GM23338 (cell line): ENCODE data around the gene PHF20. TPM values are rescaled to one million over a fixed set of nuclear protein-coding genes. Genes with fewer than 3 reads are reported as not detected.

ENCODE experiments used
- ATAC-seq: fragments of 200-7000 bp; cut with Tn5 transposase; 3 replicates; pipeline ENCODE4 v1.9.1; 2020
- DNase-seq: peaks from one replicate; pipeline ENCODE4 v3.0.0-alpha.2; 2015; ENCODE audit warnings: low spot score
- H2AFZ ChIP-seq: fragments of 200-600 bp; sonication (generic); 2 replicates; pipeline ENCODE4 v1.8.0; 2016; ENCODE audit warnings: antibody characterized with exemption, mild to moderate bottlenecking, moderate library complexity
- H3F3A ChIP-seq: fragments of 200-600 bp; sonication (generic); replicated peaks from 2 replicates; pipeline ENCODE4 v1.8.0; 2017; ENCODE audit warnings: antibody characterized with exemption, mixed run types, low read depth
- H3K27ac ChIP-seq: fragments of 200-600 bp; sonication (generic); 2 replicates; pipeline ENCODE4 v1.6.1; 2016; ENCODE audit warnings: low read depth
- H3K27me3 ChIP-seq: fragments of 200-600 bp; sonication (generic); 2 replicates; pipeline ENCODE4 v1.8.0; 2016; ENCODE audit warnings: mild to moderate bottlenecking, mixed run types, moderate library complexity; ENCODE audit not compliant: insufficient read depth
- H3K36me3 ChIP-seq: fragments of 200-600 bp; sonication (generic); 2 replicates; pipeline ENCODE4 v1.8.0; 2016; ENCODE audit warnings: mild to moderate bottlenecking; ENCODE audit not compliant: insufficient read depth
- H3K4me1 ChIP-seq: fragments of 200-600 bp; sonication (generic); 2 replicates; pipeline ENCODE4 v1.8.0; 2016; ENCODE audit warnings: mild to moderate bottlenecking, moderate library complexity; ENCODE audit not compliant: insufficient read depth
- H3K4me2 ChIP-seq: fragments of 200-600 bp; sonication (generic); 2 replicates; pipeline ENCODE4 v1.7.1; 2017; ENCODE audit warnings: mixed run types
- H3K4me3 ChIP-seq: fragments of 200-600 bp; sonication (generic); 2 replicates; pipeline ENCODE4 v1.6.1; 2016; ENCODE audit warnings: mixed run types
- H3K79me2 ChIP-seq: fragments of 200-600 bp; sonication (generic); replicated peaks from 2 replicates; pipeline ENCODE4 v1.8.0; 2017; ENCODE audit warnings: mild to moderate bottlenecking; ENCODE audit not compliant: insufficient read depth
- H3K9me2 ChIP-seq: fragments of 200-600 bp; sonication (generic); 2 replicates; pipeline ENCODE4 v1.8.0; 2017; ENCODE audit not compliant: insufficient read depth
- H4K20me1 ChIP-seq: fragments of 200-600 bp; sonication (generic); replicated peaks from 2 replicates; pipeline ENCODE4 v1.8.0; 2017; ENCODE audit warnings: mild to moderate bottlenecking; ENCODE audit not compliant: insufficient read depth
- H3K27ac Mint-ChIP-seq: 2 replicates; pipeline ENCODE4 v1.8.0; 2020; ENCODE audit warnings: inconsistent platforms, mild to moderate bottlenecking, moderate library complexity, mixed read lengths
- H3K27me3 Mint-ChIP-seq: 3 replicates; pipeline ENCODE4 v1.8.0; 2022; ENCODE audit warnings: low read depth, mild to moderate bottlenecking, moderate library complexity, mixed read lengths, inconsistent platforms; ENCODE audit not compliant: insufficient read depth, poor library complexity
- H3K36me3 Mint-ChIP-seq: 3 replicates; pipeline ENCODE4 v1.8.0; 2021; ENCODE audit warnings: low read depth, mild to moderate bottlenecking, inconsistent platforms, moderate library complexity, mixed read lengths
- H3K4me1 Mint-ChIP-seq: 3 replicates; pipeline ENCODE4 v1.8.0; 2020; ENCODE audit warnings: mild to moderate bottlenecking, inconsistent platforms, mixed read lengths
- H3K4me3 Mint-ChIP-seq: 3 replicates; pipeline ENCODE4 v1.8.0; 2021; ENCODE audit warnings: moderate library complexity, mild to moderate bottlenecking, inconsistent platforms, mixed read lengths
- H3K9me3 Mint-ChIP-seq: 3 replicates; pipeline ENCODE4 v1.8.0; 2020; ENCODE audit warnings: moderate library complexity, mild to moderate bottlenecking, inconsistent platforms, mixed read lengths
- CREB1 ChIP-seq: fragments of 250-450 bp; sonication (Bioruptor Pico); IDR thresholded peaks from 2 replicates; pipeline ENCODE4 v1.5.0; 2020; ENCODE audit warnings: low read depth, mild to moderate bottlenecking, moderate library complexity
- EZH2 ChIP-seq: fragments of 200-600 bp; sonication (generic); IDR thresholded peaks from one replicate; pipeline ENCODE4 v1.8.0; 2017; ENCODE audit warnings: antibody characterized with exemption, mild to moderate bottlenecking, low read depth; ENCODE audit not compliant: unreplicated experiment
- EZH2phosphoT487 ChIP-seq: fragments of 200-600 bp; sonication (generic); IDR thresholded peaks from one replicate; pipeline ENCODE4 v1.8.1; 2018; ENCODE audit warnings: antibody characterized with exemption; ENCODE audit not compliant: unreplicated experiment
- NANOG ChIP-seq: IDR thresholded peaks from 2 replicates; pipeline ENCODE4 v1.6.1; 2016; ENCODE audit warnings: antibody characterized with exemption, borderline replicate concordance
- POLR2AphosphoS5 ChIP-seq: IDR thresholded peaks from 2 replicates; pipeline ENCODE4 v1.6.1; 2016; ENCODE audit warnings: antibody characterized with exemption, low read depth
- STAT1 ChIP-seq: IDR thresholded peaks from one replicate; pipeline ENCODE4 v1.6.1; 2016; ENCODE audit warnings: antibody characterized with exemption; ENCODE audit not compliant: unreplicated experiment
- ZNF114 ChIP-seq: fragments of 250-450 bp; sonication (Bioruptor Pico); IDR thresholded peaks from 2 replicates; pipeline ENCODE4 v1.5.0; 2020; ENCODE audit warnings: mild to moderate bottlenecking, moderate library complexity
- ZNF331 ChIP-seq: fragments of 250-450 bp; sonication (Bioruptor Pico); IDR thresholded peaks from 2 replicates; pipeline ENCODE4 v1.5.0; 2020; ENCODE audit warnings: low read depth, mild to moderate bottlenecking, moderate library complexity
- polyA plus RNA-seq: library from polyadenylated mRNA; unstranded; fragments of >200 nt; fragmentation: Nextera tagmentation; extraction: Ambion mirVana; gene quantifications from 2 replicates; pipeline ENCODE4 v1.2.1, GENCODE V29; 2016
- total RNA-seq: library from RNA; depleted of rRNA; stranded (reverse); fragments of >200 nt; shearing (Covaris generic); gene quantifications from 2 replicates; pipeline ENCODE4 v1.2.3, GENCODE V29; 2014
- TF ChIP-seq, protein P1 (sequence below): IDR thresholded peaks from one replicate; pipeline ENCODE4 v1.6.1; 2018; ENCODE audit warnings: antibody characterized with exemption; ENCODE audit not compliant: unreplicated experiment
- TF ChIP-seq, protein P2 (sequence below): fragments of 250-450 bp; sonication (Bioruptor Pico); IDR thresholded peaks from 2 replicates; pipeline ENCODE4 v1.5.0; 2020; ENCODE audit warnings: mild to moderate bottlenecking, moderate library complexity
- TF ChIP-seq, protein P3 (sequence below): IDR thresholded peaks from 2 replicates; pipeline ENCODE4 v1.6.1; 2016; ENCODE audit warnings: antibody characterized with exemption
- TF ChIP-seq, protein P4 (sequence below), 2 experiments: fragments of 200-600 bp in 1 of 2; sonication (generic) in 1 of 2; conservative IDR thresholded peaks; 2 replicates each; pipeline versions ENCODE4 v1.5.1 to v1.6.1; 2016 to 2017; ENCODE audit warnings: antibody characterized with exemption in 2 of 2, low read depth in 2 of 2, mild to moderate bottlenecking in 2 of 2, moderate library complexity in 1 of 2

Gene PHF20
- total and polyA plus RNA-seq, 2 experiments from 2014 or later, result 71.8 to 103 TPM

DNA sequence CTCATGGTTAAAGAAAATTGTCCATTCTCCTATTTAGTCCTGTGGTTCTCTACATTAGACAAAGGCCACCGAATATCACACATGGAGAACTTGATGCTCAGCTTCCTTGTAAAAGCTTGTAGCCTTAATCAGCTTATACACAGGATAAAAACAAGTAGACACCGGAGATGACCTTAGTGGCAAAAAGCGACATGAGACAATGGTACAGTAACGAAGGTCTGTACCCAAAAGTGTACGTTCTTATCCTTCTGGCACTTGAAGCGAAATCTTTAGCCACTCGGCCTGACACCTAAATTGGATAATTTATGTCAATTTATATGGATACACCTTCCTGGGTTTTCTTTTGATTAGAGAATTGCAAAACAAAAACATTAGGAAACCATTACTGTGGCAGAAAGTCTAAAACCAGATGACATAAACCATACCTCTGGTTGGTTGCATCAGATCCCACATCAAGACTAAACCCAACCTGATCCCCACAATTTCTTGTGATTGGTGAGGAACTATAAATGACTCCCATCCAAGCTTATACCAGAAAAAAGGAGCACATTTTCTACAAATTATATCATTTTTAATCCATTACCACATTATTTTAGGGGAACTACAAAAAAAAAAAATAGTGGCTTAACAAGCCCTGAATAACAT is 35.9 kb upstream of the PHF20 start:
- Histone ChIP-seq H3K36me3 (peaks cover 90% of the 10 kb centered on the region), H3K79me2 (peaks cover 100% of the 10 kb centered on the region), H3K4me2 (no peak overlapping the region), H3K27ac (no peak overlapping the region), H2AFZ (no peak overlapping the region), H3F3A (peaks cover 13% of the 10 kb centered on the region; the same call in 1 of the 2 replicates), H3K4me3 (no peak overlapping the region), H4K20me1 (peaks cover 91% of the 10 kb centered on the region), H3K9me2 (no peaks in the 10 kb centered on the region), H3K4me1 (peaks cover 17% of the 10 kb centered on the region), H3K27me3 (no peaks in the 10 kb centered on the region)
- Mint-ChIP-seq H3K9me3 (no peaks in the 10 kb centered on the region; the same call in 2 of the 3 replicates), H3K36me3 (peaks cover 98% of the 10 kb centered on the region), H3K4me3 (no peak overlapping the region), H3K27ac (no peak overlapping the region), H3K4me1 (peaks cover 22% of the 10 kb centered on the region), H3K27me3 (peaks cover 7% of the 10 kb centered on the region)
- no peak for TF ChIP-seq STAT1
- TF ChIP-seq CREB1 (CRISPR knock-in tag), result no peak
- TF ChIP-seq ZNF114 (CRISPR knock-in tag), result no peak
- TF ChIP-seq, protein P1, sequence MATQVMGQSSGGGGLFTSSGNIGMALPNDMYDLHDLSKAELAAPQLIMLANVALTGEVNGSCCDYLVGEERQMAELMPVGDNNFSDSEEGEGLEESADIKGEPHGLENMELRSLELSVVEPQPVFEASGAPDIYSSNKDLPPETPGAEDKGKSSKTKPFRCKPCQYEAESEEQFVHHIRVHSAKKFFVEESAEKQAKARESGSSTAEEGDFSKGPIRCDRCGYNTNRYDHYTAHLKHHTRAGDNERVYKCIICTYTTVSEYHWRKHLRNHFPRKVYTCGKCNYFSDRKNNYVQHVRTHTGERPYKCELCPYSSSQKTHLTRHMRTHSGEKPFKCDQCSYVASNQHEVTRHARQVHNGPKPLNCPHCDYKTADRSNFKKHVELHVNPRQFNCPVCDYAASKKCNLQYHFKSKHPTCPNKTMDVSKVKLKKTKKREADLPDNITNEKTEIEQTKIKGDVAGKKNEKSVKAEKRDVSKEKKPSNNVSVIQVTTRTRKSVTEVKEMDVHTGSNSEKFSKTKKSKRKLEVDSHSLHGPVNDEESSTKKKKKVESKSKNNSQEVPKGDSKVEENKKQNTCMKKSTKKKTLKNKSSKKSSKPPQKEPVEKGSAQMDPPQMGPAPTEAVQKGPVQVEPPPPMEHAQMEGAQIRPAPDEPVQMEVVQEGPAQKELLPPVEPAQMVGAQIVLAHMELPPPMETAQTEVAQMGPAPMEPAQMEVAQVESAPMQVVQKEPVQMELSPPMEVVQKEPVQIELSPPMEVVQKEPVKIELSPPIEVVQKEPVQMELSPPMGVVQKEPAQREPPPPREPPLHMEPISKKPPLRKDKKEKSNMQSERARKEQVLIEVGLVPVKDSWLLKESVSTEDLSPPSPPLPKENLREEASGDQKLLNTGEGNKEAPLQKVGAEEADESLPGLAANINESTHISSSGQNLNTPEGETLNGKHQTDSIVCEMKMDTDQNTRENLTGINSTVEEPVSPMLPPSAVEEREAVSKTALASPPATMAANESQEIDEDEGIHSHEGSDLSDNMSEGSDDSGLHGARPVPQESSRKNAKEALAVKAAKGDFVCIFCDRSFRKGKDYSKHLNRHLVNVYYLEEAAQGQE, result no peak
- TF ChIP-seq, protein P2, sequence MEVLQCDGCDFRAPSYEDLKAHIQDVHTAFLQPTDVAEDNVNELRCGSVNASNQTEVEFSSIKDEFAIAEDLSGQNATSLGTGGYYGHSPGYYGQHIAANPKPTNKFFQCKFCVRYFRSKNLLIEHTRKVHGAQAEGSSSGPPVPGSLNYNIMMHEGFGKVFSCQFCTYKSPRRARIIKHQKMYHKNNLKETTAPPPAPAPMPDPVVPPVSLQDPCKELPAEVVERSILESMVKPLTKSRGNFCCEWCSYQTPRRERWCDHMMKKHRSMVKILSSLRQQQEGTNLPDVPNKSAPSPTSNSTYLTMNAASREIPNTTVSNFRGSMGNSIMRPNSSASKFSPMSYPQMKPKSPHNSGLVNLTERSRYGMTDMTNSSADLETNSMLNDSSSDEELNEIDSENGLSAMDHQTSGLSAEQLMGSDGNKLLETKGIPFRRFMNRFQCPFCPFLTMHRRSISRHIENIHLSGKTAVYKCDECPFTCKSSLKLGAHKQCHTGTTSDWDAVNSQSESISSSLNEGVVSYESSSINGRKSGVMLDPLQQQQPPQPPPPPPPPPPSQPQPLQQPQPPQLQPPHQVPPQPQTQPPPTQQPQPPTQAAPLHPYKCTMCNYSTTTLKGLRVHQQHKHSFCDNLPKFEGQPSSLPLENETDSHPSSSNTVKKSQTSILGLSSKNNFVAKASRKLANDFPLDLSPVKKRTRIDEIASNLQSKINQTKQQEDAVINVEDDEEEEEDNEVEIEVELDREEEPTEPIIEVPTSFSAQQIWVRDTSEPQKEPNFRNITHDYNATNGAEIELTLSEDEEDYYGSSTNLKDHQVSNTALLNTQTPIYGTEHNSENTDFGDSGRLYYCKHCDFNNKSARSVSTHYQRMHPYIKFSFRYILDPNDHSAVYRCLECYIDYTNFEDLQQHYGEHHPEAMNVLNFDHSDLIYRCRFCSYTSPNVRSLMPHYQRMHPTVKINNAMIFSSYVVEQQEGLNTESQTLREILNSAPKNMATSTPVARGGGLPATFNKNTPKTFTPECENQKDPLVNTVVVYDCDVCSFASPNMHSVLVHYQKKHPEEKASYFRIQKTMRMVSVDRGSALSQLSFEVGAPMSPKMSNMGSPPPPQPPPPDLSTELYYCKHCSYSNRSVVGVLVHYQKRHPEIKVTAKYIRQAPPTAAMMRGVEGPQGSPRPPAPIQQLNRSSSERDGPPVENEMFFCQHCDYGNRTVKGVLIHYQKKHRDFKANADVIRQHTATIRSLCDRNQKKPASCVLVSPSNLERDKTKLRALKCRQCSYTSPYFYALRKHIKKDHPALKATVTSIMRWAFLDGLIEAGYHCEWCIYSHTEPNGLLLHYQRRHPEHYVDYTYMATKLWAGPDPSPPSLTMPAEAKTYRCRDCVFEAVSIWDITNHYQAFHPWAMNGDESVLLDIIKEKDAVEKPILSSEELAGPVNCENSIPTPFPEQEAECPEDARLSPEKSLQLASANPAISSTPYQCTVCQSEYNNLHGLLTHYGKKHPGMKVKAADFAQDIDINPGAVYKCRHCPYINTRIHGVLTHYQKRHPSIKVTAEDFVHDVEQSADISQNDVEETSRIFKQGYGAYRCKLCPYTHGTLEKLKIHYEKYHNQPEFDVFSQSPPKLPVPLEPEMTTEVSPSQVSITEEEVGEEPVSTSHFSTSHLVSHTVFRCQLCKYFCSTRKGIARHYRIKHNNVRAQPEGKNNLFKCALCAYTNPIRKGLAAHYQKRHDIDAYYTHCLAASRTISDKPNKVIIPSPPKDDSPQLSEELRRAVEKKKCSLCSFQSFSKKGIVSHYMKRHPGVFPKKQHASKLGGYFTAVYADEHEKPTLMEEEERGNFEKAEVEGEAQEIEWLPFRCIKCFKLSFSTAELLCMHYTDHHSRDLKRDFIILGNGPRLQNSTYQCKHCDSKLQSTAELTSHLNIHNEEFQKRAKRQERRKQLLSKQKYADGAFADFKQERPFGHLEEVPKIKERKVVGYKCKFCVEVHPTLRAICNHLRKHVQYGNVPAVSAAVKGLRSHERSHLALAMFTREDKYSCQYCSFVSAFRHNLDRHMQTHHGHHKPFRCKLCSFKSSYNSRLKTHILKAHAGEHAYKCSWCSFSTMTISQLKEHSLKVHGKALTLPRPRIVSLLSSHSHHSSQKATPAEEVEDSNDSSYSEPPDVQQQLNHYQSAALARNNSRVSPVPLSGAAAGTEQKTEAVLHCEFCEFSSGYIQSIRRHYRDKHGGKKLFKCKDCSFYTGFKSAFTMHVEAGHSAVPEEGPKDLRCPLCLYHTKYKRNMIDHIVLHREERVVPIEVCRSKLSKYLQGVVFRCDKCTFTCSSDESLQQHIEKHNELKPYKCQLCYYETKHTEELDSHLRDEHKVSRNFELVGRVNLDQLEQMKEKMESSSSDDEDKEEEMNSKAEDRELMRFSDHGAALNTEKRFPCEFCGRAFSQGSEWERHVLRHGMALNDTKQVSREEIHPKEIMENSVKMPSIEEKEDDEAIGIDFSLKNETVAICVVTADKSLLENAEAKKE (CRISPR knock-in tag), result no peak
- no peak for TF ChIP-seq POLR2AphosphoS5
- TF ChIP-seq, protein P3, sequence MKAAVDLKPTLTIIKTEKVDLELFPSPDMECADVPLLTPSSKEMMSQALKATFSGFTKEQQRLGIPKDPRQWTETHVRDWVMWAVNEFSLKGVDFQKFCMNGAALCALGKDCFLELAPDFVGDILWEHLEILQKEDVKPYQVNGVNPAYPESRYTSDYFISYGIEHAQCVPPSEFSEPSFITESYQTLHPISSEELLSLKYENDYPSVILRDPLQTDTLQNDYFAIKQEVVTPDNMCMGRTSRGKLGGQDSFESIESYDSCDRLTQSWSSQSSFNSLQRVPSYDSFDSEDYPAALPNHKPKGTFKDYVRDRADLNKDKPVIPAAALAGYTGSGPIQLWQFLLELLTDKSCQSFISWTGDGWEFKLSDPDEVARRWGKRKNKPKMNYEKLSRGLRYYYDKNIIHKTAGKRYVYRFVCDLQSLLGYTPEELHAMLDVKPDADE, result no peak
- TF ChIP-seq, protein P4, sequence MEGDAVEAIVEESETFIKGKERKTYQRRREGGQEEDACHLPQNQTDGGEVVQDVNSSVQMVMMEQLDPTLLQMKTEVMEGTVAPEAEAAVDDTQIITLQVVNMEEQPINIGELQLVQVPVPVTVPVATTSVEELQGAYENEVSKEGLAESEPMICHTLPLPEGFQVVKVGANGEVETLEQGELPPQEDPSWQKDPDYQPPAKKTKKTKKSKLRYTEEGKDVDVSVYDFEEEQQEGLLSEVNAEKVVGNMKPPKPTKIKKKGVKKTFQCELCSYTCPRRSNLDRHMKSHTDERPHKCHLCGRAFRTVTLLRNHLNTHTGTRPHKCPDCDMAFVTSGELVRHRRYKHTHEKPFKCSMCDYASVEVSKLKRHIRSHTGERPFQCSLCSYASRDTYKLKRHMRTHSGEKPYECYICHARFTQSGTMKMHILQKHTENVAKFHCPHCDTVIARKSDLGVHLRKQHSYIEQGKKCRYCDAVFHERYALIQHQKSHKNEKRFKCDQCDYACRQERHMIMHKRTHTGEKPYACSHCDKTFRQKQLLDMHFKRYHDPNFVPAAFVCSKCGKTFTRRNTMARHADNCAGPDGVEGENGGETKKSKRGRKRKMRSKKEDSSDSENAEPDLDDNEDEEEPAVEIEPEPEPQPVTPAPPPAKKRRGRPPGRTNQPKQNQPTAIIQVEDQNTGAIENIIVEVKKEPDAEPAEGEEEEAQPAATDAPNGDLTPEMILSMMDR (conservative IDR thresholded peaks at IDR 0.05; ENCODE audit: low read depth in 2 of 2), result no peak
- no peak for TF ChIP-seq ZNF331
- TF ChIP-seq NANOG, result no peak
- TF ChIP-seq EZH2phosphoT487, result no peak
- no peak for TF ChIP-seq EZH2
- DNase-seq, result no peak
- ATAC-seq, result no peak
